ENCODE measurements around the gene CNIH2. TPM values are rescaled to one million over a fixed set of nuclear protein-coding genes. Genes with fewer than 3 reads are reported as not detected.

Gene CNIH2
- total and polyA plus RNA-seq, 9 of the 15 experiments (the other 6 are each of a cell fraction or from before 2014, with no cell fraction given) = 0.26 to 0.89 (median 0.40) TPM; not detected in 4

DNA sequence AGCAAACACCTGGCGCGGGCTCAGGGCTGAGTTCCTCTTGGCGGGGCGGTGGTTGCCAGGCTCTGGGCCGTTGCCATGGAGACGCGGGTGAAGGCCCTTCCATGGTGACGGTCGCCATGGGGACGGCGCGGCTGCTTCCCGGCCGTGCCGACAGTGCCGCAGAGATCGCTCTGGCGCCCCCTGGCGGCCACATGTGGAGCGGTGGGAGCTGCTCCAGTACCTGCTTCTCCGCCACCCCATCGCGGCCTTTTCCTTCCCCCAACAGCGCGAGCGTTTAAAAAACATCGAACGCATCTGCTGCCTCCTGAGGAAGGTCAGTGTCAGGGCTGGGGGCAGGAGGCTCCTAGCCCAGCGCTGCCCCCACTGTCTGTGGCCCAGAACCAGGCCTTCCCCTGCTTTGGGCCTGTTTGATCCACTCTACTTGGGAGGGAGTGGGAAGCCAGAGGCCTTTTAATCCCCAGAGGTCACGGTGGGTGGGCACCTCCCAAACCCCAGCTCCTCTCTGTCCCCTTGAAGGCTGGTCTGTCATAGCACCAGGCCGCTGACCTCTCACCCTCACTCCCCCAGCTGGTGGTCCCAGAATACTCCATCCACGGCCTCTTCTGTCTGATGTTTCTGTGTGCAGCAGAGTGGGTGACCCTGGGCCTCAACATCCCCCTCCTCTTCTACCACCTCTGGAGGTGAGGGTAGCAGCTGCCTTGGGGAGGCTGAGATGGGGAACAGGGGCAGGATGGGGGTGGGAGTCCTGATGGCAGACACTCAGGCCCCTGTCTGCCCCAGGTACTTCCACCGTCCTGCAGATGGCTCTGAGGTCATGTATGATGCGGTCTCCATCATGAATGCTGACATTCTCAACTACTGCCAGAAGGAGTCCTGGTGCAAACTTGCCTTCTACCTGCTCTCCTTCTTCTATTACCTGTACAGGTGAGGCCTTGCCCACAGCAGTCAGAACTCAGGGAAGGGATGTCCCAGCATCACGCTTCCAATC lies 4.8 kb downstream of the CNIH2 start (continued):
- TF ChIP-seq CHD2 (IDR thresholded peaks at IDR 0.05; ENCODE audit: low read depth, low read length) (peak; percentile 33; the same call in 1 of the 2 replicates), BRF1 (IDR thresholded peaks at IDR 0.05; ENCODE audit: borderline replicate concordance, extremely low read depth, insufficient read length) (no peak), ZNF133 (CRISPR knock-in tag; IDR thresholded peaks at IDR 0.05) (no peak), MYNN (IDR thresholded peaks at IDR 0.05) (peak; percentile 100), MYNN (CRISPR knock-in tag; IDR thresholded peaks at IDR 0.05) (peak; percentile 95), LEF1 (IDR thresholded peaks at IDR 0.05) (no peak), HLTF (IDR thresholded peaks at IDR 0.05) (no peak), MCM7 (IDR thresholded peaks at IDR 0.05) (no peak), ARID1B (IDR thresholded peaks at IDR 0.05) (no peak), ZNF140 (CRISPR knock-in tag; IDR thresholded peaks at IDR 0.05) (no peak), ZNF449 (CRISPR knock-in tag; IDR thresholded peaks at IDR 0.05) (no peak), POLR2G (IDR thresholded peaks at IDR 0.05; ENCODE audit: low read depth, low read length) (peak; percentile 72), PYGO2 (tag; IDR thresholded peaks at IDR 0.05) (no peak), HSF4 (CRISPR knock-in tag; IDR thresholded peaks at IDR 0.05; ENCODE audit: borderline replicate concordance) (no peak), BMI1 (IDR thresholded peaks at IDR 0.05; ENCODE audit: low read length) (peak; percentile 100), KDM1A (IDR thresholded peaks at IDR 0.05) (peak in 1 of 2 experiments; percentile 65; a peak in 1 of 4 replicates), SOX6 (IDR thresholded peaks at IDR 0.05) (no peak; the same call in 1 of the 2 replicates), FOXP1 (CRISPR knock-in tag; IDR thresholded peaks at IDR 0.05) (no peak; the same call in 1 of the 2 replicates)
- TF ChIP-seq, protein P1, sequence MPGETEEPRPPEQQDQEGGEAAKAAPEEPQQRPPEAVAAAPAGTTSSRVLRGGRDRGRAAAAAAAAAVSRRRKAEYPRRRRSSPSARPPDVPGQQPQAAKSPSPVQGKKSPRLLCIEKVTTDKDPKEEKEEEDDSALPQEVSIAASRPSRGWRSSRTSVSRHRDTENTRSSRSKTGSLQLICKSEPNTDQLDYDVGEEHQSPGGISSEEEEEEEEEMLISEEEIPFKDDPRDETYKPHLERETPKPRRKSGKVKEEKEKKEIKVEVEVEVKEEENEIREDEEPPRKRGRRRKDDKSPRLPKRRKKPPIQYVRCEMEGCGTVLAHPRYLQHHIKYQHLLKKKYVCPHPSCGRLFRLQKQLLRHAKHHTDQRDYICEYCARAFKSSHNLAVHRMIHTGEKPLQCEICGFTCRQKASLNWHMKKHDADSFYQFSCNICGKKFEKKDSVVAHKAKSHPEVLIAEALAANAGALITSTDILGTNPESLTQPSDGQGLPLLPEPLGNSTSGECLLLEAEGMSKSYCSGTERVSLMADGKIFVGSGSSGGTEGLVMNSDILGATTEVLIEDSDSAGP (CRISPR knock-in tag; IDR thresholded peaks at IDR 0.05) = no peak
- TF ChIP-seq, protein P2, sequence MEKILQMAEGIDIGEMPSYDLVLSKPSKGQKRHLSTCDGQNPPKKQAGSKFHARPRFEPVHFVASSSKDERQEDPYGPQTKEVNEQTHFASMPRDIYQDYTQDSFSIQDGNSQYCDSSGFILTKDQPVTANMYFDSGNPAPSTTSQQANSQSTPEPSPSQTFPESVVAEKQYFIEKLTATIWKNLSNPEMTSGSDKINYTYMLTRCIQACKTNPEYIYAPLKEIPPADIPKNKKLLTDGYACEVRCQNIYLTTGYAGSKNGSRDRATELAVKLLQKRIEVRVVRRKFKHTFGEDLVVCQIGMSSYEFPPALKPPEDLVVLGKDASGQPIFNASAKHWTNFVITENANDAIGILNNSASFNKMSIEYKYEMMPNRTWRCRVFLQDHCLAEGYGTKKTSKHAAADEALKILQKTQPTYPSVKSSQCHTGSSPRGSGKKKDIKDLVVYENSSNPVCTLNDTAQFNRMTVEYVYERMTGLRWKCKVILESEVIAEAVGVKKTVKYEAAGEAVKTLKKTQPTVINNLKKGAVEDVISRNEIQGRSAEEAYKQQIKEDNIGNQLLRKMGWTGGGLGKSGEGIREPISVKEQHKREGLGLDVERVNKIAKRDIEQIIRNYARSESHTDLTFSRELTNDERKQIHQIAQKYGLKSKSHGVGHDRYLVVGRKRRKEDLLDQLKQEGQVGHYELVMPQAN (IDR thresholded peaks at IDR 0.05; ENCODE audit: borderline replicate concordance) = no peak

All from K562 (cell line).